Spleen (tissue), 7 donors: ENCODE measurements around the gene FRAT2.
A peak's percentile ranks its signal among the peaks of the same experiment; 100 is the strongest.

Source experiments
- POLR2A ChIP-seq, 3 donors: fragments of 450-650 bp; IDR thresholded peaks; one replicate each; pipeline ENCODE4 v1.5.1; 2017; ENCODE audit warnings: antibody characterized with exemption in 3 of 3, mild to moderate bottlenecking in 1 of 3
- POLR2AphosphoS5 ChIP-seq, 3 donors: sonication (generic); formaldehyde crosslinking; IDR thresholded peaks; one replicate each; pipeline ENCODE4 v1.5.1; 2017; ENCODE audit warnings: antibody characterized with exemption in 3 of 3
- TF ChIP-seq, protein P1 (sequence below), 11 experiments: fragments of 200-600 bp in 7 of 11; fragments of 450-650 bp in 4 of 11; sonication (generic) in 4 of 11; IDR thresholded peaks in 8 of 11; conservative IDR thresholded peaks in 3 of 11; 1 replicate in 7 of 11; 2 replicates in 4 of 11; pipeline versions ENCODE4 v1.4.0 to v1.8.0; 2016 to 2021; ENCODE audit warnings: antibody characterized with exemption in 11 of 11, inconsistent platforms in 4 of 11, mild to moderate bottlenecking in 1 of 11
- donor health status: DM: no; HTN: no; CAD: no; lungs with moderate emphysema.
- donor health status: DM: no; HTN: no; CAD: no.
- donor health status: DM: no; HTN: no; CAD: no.

DNA sequence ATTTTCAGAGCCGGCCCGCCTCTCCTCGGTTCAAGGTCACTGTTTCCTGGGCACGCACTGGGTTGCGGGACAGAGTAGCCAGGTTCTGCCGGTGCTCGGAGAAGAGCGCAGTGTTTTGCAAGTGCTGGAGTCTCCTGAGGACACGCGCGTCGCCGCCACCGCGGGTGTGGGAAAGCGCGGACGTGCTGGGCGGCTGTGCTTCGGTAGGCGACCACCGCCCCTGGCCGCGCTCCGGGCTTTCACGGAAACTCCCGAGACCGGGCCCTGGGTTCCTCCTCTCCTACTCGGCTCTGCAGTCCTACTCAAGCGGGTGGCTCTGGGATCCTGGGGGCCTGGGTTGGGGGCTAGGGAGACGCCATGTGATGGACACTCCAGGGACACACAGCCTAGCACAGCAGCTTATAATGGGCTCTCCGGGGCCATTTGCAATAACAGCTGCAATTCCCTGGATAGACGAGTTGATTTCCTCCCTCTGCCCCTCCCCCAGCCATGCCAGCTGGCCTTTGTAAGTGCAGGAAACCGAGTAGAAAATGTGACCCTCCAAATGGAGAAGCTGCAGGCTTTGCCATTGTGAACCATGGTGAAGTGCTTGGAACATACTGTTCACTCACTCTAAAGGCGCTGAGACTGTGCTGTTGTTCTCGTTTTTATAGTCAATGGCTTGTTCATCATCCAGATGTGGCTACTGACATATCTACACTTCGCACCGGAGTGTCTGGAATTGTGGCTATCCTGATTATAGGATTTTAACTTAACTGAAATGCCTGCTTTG, 13.3 kb downstream of the FRAT2 start:
- TF ChIP-seq, protein P1, sequence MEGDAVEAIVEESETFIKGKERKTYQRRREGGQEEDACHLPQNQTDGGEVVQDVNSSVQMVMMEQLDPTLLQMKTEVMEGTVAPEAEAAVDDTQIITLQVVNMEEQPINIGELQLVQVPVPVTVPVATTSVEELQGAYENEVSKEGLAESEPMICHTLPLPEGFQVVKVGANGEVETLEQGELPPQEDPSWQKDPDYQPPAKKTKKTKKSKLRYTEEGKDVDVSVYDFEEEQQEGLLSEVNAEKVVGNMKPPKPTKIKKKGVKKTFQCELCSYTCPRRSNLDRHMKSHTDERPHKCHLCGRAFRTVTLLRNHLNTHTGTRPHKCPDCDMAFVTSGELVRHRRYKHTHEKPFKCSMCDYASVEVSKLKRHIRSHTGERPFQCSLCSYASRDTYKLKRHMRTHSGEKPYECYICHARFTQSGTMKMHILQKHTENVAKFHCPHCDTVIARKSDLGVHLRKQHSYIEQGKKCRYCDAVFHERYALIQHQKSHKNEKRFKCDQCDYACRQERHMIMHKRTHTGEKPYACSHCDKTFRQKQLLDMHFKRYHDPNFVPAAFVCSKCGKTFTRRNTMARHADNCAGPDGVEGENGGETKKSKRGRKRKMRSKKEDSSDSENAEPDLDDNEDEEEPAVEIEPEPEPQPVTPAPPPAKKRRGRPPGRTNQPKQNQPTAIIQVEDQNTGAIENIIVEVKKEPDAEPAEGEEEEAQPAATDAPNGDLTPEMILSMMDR (IDR thresholded peaks at IDR 0.05 in 8 of 11, conservative IDR thresholded peaks at IDR 0.05 in 3 of 11): no peak
- TF ChIP-seq POLR2A (IDR thresholded peaks at IDR 0.05): no peak
- peak; percentile 51 to 77 (median 70) for TF ChIP-seq POLR2AphosphoS5 (IDR thresholded peaks at IDR 0.05)
